ENCODE measurements around the gene ATG14.

DNA sequence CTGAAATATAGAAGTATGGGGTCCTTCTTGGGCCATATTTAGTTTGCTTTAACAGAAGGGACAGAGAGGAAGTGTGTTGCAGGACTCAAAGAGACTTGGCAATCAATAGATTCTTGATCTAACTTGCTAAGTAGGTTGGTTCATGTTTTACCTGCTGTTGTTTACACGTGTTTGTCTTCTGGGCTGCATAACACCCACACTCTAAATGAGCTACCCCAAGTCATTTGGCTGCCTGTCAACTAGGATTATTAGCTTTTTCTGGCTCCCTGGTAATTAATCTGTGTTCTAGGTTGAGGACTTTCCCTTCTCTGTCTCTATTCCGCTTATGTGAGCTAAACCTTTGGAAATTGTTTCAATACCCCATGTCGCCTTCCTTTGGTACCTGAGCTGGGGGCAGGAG lies 38.9 kb upstream of the ATG14 start:
- no peak for TF ChIP-seq POLR2A (IDR thresholded peaks at IDR 0.05; ENCODE audit: low read depth, low read length)
- TF ChIP-seq TAF1 (IDR thresholded peaks at IDR 0.05; ENCODE audit: borderline replicate concordance, low read depth, low read length) = no peak

All from GM12892 (cell line).